Measurements from ENCODE around the gene PITPNM3. TPM values are rescaled to one million over a fixed set of nuclear protein-coding genes. Genes with fewer than 3 reads are reported as not detected.
A peak's percentile ranks its signal among the peaks of the same experiment; 100 is the strongest.

The PITPNM3 gene
- total RNA-seq, 1 experiment from 2014 or later = 0.44 TPM

DNA sequence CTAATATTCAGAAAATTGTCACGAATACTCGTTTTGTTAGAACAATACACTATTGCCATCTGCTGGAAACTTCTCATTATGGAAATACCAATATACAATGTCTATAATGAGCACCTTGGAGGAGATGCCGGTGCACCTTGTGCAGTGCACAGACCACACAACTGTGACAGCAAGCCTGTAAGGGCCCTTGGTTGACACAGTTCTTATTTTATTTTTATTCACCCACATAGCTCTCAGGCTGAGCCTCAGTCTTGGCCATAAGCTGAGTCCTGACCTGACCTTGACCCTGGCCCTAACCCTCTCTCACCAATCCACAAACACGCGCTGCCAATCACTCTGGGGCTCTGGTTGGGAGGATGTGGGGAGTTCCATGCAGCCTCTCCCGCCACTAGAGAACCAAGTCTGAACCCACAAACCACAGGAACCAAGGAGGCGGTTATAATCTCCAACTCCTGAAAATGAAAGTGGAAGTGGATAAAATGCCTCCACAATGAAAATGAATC, 129.0 kb downstream of the PITPNM3 start:
- in situ Hi-C loops (cut with HindIII; ENCODE audit: low pct_unique_long_range_greater_than_20kb, low sequenced_read_pairs) = no loop called here
- intact Hi-C loops (cut with micrococcal nuclease; ENCODE audit: unreplicated experiment) = no loop called here
- Histone ChIP-seq H3K4me1 (ENCODE audit: control insufficient read depth, insufficient read depth, low read length) (no peaks in the 10 kb centered on the region), H3K27me3 (ENCODE audit: control insufficient read depth, insufficient read depth, low read length) (no peaks in the 10 kb centered on the region), H3K4me3 (ENCODE audit: low read depth in 2 of 2, low read length in 2 of 2) (no peak overlapping the region), H3K36me3 (ENCODE audit: control insufficient read depth, insufficient read depth, low read length) (no peaks in the 10 kb centered on the region), H3K27ac (ENCODE audit: low read length) (no peak overlapping the region), H3K9me3 (ENCODE audit: control insufficient read depth, insufficient read depth, low read depth, low read length) (no peaks in the 10 kb centered on the region; the same call in 1 of the 2 replicates)
- ChIA-PET POLR2A (no interaction called here), CTCF (no interaction called here)
- no peak for DNase-seq (ENCODE audit: low read depth, low spot score)
- no peak for ATAC-seq
- no TSS peak for BruUV-seq (replicated peaks)
- TF ChIP-seq, protein P1, sequence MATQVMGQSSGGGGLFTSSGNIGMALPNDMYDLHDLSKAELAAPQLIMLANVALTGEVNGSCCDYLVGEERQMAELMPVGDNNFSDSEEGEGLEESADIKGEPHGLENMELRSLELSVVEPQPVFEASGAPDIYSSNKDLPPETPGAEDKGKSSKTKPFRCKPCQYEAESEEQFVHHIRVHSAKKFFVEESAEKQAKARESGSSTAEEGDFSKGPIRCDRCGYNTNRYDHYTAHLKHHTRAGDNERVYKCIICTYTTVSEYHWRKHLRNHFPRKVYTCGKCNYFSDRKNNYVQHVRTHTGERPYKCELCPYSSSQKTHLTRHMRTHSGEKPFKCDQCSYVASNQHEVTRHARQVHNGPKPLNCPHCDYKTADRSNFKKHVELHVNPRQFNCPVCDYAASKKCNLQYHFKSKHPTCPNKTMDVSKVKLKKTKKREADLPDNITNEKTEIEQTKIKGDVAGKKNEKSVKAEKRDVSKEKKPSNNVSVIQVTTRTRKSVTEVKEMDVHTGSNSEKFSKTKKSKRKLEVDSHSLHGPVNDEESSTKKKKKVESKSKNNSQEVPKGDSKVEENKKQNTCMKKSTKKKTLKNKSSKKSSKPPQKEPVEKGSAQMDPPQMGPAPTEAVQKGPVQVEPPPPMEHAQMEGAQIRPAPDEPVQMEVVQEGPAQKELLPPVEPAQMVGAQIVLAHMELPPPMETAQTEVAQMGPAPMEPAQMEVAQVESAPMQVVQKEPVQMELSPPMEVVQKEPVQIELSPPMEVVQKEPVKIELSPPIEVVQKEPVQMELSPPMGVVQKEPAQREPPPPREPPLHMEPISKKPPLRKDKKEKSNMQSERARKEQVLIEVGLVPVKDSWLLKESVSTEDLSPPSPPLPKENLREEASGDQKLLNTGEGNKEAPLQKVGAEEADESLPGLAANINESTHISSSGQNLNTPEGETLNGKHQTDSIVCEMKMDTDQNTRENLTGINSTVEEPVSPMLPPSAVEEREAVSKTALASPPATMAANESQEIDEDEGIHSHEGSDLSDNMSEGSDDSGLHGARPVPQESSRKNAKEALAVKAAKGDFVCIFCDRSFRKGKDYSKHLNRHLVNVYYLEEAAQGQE (IDR thresholded peaks at IDR 0.05; ENCODE audit: insufficient read depth in 1 of 2, low read depth in 2 of 2, low read length in 1 of 2) = no peak
- TF ChIP-seq, protein P2, sequence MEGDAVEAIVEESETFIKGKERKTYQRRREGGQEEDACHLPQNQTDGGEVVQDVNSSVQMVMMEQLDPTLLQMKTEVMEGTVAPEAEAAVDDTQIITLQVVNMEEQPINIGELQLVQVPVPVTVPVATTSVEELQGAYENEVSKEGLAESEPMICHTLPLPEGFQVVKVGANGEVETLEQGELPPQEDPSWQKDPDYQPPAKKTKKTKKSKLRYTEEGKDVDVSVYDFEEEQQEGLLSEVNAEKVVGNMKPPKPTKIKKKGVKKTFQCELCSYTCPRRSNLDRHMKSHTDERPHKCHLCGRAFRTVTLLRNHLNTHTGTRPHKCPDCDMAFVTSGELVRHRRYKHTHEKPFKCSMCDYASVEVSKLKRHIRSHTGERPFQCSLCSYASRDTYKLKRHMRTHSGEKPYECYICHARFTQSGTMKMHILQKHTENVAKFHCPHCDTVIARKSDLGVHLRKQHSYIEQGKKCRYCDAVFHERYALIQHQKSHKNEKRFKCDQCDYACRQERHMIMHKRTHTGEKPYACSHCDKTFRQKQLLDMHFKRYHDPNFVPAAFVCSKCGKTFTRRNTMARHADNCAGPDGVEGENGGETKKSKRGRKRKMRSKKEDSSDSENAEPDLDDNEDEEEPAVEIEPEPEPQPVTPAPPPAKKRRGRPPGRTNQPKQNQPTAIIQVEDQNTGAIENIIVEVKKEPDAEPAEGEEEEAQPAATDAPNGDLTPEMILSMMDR (IDR thresholded peaks at IDR 0.05) = peak; percentile 29

DNA sequence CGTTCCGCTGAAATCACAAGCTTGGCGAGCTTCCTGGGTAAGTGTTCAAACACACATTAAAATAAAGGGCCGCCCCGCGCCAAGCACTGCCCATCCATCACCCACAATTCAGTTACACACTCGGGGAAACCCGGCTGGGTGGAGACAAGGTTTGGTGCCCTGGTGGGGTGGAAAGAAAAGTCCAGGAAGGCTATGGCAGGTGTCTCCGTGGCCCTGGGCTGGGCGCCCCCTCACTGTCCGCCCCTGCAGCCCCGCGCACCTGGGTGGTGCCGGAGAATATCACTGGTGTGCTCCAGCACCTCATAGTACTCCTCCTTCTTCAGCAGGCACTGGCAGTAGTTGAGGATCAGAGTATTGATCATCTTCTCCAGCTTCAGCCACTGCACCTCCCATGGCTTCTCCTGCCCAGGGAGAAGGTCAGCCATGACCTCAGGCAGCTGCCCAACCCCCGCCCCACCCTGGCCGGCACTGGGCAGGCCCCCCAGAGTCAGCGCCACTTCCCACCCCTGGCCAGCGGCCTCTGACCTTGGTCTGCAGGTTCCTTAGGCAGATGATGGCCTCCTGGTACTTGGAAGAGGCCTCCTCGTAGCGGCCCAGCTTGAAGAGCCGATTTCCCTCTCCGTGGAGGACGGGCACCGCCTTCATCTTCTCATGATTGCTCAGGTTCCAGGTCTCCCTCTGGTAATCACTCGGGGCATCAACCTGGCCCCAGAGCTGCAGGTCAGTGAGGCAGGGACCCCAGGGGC, 129.8 kb downstream of the PITPNM3 start:
- H3K27ac ChIP-seq (ENCODE audit: low read length) = no peak overlapping the region
- ChIA-PET CTCF (no interaction called here), POLR2A (no interaction called here)
- no TSS peak for BruUV-seq (replicated peaks)
- H3K36me3 ChIP-seq (ENCODE audit: control insufficient read depth, insufficient read depth, low read length) = no peaks in the 10 kb centered on the region
- DNase-seq (ENCODE audit: low read depth, low spot score) (no peak), ATAC-seq (no peak)
- H3K4me3 ChIP-seq (ENCODE audit: low read depth in 2 of 2, low read length in 2 of 2) = no peak overlapping the region
- no peaks in the 10 kb centered on the region for H3K27me3 ChIP-seq (ENCODE audit: control insufficient read depth, insufficient read depth, low read length)
- H3K4me1 ChIP-seq (ENCODE audit: control insufficient read depth, insufficient read depth, low read length) = no peaks in the 10 kb centered on the region
- intact Hi-C loops (cut with micrococcal nuclease; ENCODE audit: unreplicated experiment) (no loop called here), in situ Hi-C loops (cut with HindIII; ENCODE audit: low pct_unique_long_range_greater_than_20kb, low sequenced_read_pairs) (no loop called here)
- no peaks in the 10 kb centered on the region; the same call in 1 of the 2 replicates for H3K9me3 ChIP-seq (ENCODE audit: control insufficient read depth, insufficient read depth, low read depth, low read length)
- TF ChIP-seq, protein P2 (IDR thresholded peaks at IDR 0.05) = no peak
- no peak for TF ChIP-seq TCF7L2 (IDR thresholded peaks at IDR 0.05; ENCODE audit: low read depth, low read length)
- TF ChIP-seq SIN3A (IDR thresholded peaks at IDR 0.05; ENCODE audit: borderline replicate concordance, insufficient read depth, low read depth, low read length) = no peak
- TF ChIP-seq, protein P1 (IDR thresholded peaks at IDR 0.05; ENCODE audit: insufficient read depth in 1 of 2, low read depth in 2 of 2, low read length in 1 of 2) = no peak
